ENCODE results near the gene AVP.

DNA sequence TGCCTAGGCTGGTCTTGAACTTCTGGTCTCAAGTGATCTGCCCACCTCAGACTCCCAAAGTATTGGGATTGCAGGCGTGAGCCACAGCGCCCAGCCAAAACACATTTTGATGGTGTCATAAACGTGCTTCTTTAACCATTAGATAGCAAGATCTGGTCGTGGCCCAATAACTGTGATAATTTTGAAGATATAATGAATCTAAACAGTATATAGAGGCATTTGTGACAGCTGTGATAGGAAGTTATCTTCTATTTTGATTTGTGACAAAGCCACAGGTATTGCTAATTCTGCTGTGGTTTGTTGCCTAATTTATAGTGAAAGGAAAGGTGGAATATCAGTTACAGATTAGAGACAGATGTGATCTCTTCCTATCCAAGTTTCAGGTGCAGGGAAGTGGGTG, 13.8 kb downstream of the AVP start:
- TF ChIP-seq, protein P1, sequence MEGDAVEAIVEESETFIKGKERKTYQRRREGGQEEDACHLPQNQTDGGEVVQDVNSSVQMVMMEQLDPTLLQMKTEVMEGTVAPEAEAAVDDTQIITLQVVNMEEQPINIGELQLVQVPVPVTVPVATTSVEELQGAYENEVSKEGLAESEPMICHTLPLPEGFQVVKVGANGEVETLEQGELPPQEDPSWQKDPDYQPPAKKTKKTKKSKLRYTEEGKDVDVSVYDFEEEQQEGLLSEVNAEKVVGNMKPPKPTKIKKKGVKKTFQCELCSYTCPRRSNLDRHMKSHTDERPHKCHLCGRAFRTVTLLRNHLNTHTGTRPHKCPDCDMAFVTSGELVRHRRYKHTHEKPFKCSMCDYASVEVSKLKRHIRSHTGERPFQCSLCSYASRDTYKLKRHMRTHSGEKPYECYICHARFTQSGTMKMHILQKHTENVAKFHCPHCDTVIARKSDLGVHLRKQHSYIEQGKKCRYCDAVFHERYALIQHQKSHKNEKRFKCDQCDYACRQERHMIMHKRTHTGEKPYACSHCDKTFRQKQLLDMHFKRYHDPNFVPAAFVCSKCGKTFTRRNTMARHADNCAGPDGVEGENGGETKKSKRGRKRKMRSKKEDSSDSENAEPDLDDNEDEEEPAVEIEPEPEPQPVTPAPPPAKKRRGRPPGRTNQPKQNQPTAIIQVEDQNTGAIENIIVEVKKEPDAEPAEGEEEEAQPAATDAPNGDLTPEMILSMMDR (IDR thresholded peaks at IDR 0.05): no peak
- TF ChIP-seq POLR2A (IDR thresholded peaks at IDR 0.05): no peak
